IMR-90 (cell line): Measurements from ENCODE around the gene KAZALD1. TPM values are rescaled to one million over a fixed set of nuclear protein-coding genes. Genes with fewer than 3 reads are reported as not detected.

Experiments
- ATAC-seq: fragments of 200-7000 bp; cut with Tn5 transposase; 2 replicates; pipeline ENCODE4 v1.9.1; 2020; ENCODE audit warnings: low read depth, mild to moderate bottlenecking, moderate library complexity
- BruUV-seq: library from RNA; stranded (reverse); fragments of 400-500 nt; replicated peaks from 2 replicates; lab custom pipeline; 2021; lab: Mats Ljungman, UMichigan
- CTCF ChIA-PET: fragments of 300-600 bp; formaldehyde crosslinking; extraction: SDS; loops from one replicate; lab custom pipeline; 2021; ENCODE audit warnings: antibody characterized with exemption; lab: Yijun Ruan, JAX
- POLR2A ChIA-PET: fragments of 300-600 bp; sonication (Branson Sonifier 250); formaldehyde crosslinking; loops from one replicate; lab custom pipeline; 2022; ENCODE audit warnings: antibody characterized with exemption; ENCODE audit not compliant: unreplicated experiment; lab: Charles Lee
- DNase-seq: peaks from one replicate; pipeline ENCODE4 v3.0.0; 2013
- H2AFZ ChIP-seq: replicated peaks from 2 replicates; pipeline ENCODE3; 2013; ENCODE audit warnings: low read length, mild to moderate bottlenecking; ENCODE audit not compliant: poor library complexity
- H2AK5ac ChIP-seq: 2 replicates; pipeline ENCODE4 v1.6.1; 2013; ENCODE audit warnings: low read depth, low read length, inconsistent platforms
- H2AK9ac ChIP-seq: replicated peaks from 2 replicates; pipeline ENCODE3; 2013; ENCODE audit warnings: mild to moderate bottlenecking, low read depth, low read length, moderate library complexity; ENCODE audit not compliant: poor library complexity
- H2BK120ac ChIP-seq: 2 replicates; pipeline ENCODE4 v1.6.1; 2013; ENCODE audit warnings: low read depth, low read length, inconsistent platforms
- H2BK15ac ChIP-seq: 3 replicates; pipeline ENCODE4 v1.6.1; 2013; ENCODE audit warnings: low read depth, low read length, inconsistent platforms
- H2BK20ac ChIP-seq: 2 replicates; pipeline ENCODE4 v1.6.1; 2013; ENCODE audit warnings: low read depth, mild to moderate bottlenecking, inconsistent platforms, low read length, moderate library complexity
- H2BK5ac ChIP-seq: 2 replicates; pipeline ENCODE4 v1.6.1; 2013; ENCODE audit warnings: mild to moderate bottlenecking, low read depth, low read length, inconsistent platforms; ENCODE audit not compliant: poor library complexity, severe bottlenecking
- H3K14ac ChIP-seq: replicated peaks from 2 replicates; pipeline ENCODE4 v1.6.1; 2013; ENCODE audit warnings: low read depth, low read length, inconsistent platforms
- H3K18ac ChIP-seq: 2 replicates; pipeline ENCODE4 v1.6.1; 2013; ENCODE audit warnings: low read depth, low read length, control low read depth
- H3K23ac ChIP-seq: 2 replicates; pipeline ENCODE4 v1.6.1; 2013; ENCODE audit warnings: low read depth, low read length, inconsistent platforms
- H3K27ac ChIP-seq: 2 replicates; pipeline ENCODE4 v1.5.1; 2013; ENCODE audit warnings: mild to moderate bottlenecking, control low read depth, low read length; ENCODE audit not compliant: insufficient read depth
- H3K27me3 ChIP-seq: 2 replicates; pipeline ENCODE4 v1.6.1; 2013; ENCODE audit warnings: low read length; ENCODE audit not compliant: control insufficient read depth, insufficient read depth
- H3K36me3 ChIP-seq: 2 replicates; pipeline ENCODE4 v1.6.1; 2013; ENCODE audit warnings: low read length, mixed read lengths; ENCODE audit not compliant: control insufficient read depth, insufficient read depth
- H3K4ac ChIP-seq: 2 replicates; pipeline ENCODE4 v1.6.1; 2013; ENCODE audit warnings: low read depth, low read length, inconsistent platforms
- H3K4me1 ChIP-seq: 2 replicates; pipeline ENCODE4 v1.6.1; 2013; ENCODE audit warnings: low read length, mixed read lengths; ENCODE audit not compliant: control insufficient read depth, insufficient read depth
- H3K4me2 ChIP-seq: 2 replicates; pipeline ENCODE4 v1.6.1; 2013; ENCODE audit warnings: low read depth, mild to moderate bottlenecking, control low read depth, low read length, moderate library complexity
- H3K4me3 ChIP-seq: 2 replicates; pipeline ENCODE4 v1.5.1; 2013; ENCODE audit warnings: low read depth, mild to moderate bottlenecking, control low read depth, low read length, moderate library complexity; ENCODE audit not compliant: insufficient read depth
- H3K56ac ChIP-seq: 2 replicates; pipeline ENCODE4 v1.6.1; 2013; ENCODE audit warnings: low read length, inconsistent platforms; ENCODE audit not compliant: insufficient read depth; ENCODE audit errors: extremely low read depth
- H3K79me1 ChIP-seq, 2 experiments: 2 replicates each; pipeline ENCODE4 v1.6.1; 2013; ENCODE audit warnings: low read length in 2 of 2, inconsistent platforms in 1 of 2, low read depth in 1 of 2
- H3K9ac ChIP-seq: 2 replicates; pipeline ENCODE4 v1.6.1; 2013; ENCODE audit warnings: low read depth, low read length, control low read depth
- H3K9me1 ChIP-seq: 2 replicates; pipeline ENCODE4 v1.6.1; 2013; ENCODE audit warnings: low read length, inconsistent platforms; ENCODE audit not compliant: insufficient read depth
- H3K9me3 ChIP-seq: 2 replicates; pipeline ENCODE4 v1.6.1; 2013; ENCODE audit warnings: low read length; ENCODE audit not compliant: control insufficient read depth, insufficient read depth
- H4K20me1 ChIP-seq: 2 replicates; pipeline ENCODE4 v1.6.1; 2013; ENCODE audit warnings: low read length, inconsistent platforms; ENCODE audit not compliant: insufficient read depth
- H4K5ac ChIP-seq: 2 replicates; pipeline ENCODE4 v1.6.1; 2013; ENCODE audit warnings: mild to moderate bottlenecking, low read depth, low read length, control low read depth
- H4K8ac ChIP-seq, 2 experiments: 2 replicates each; pipeline ENCODE4 v1.6.1; 2013; ENCODE audit warnings: low read depth in 2 of 2, low read length in 2 of 2, control low read depth in 1 of 2, inconsistent platforms in 1 of 2
- H4K91ac ChIP-seq: 2 replicates; pipeline ENCODE4 v1.6.1; 2013; ENCODE audit warnings: low read depth, low read length, inconsistent platforms; ENCODE audit not compliant: insufficient read depth
- BHLHE40 ChIP-seq: fragments of 150-350 bp; IDR thresholded peaks from 2 replicates; pipeline ENCODE4 v1.6.1; 2016; ENCODE audit warnings: mild to moderate bottlenecking, low read depth, low read length
- CHD1 ChIP-seq: IDR thresholded peaks from 2 replicates; pipeline ENCODE4 v1.6.1; 2012; ENCODE audit warnings: low read depth, low read length, improper control_type of control experiment
- MAFK ChIP-seq: IDR thresholded peaks from 2 replicates; pipeline ENCODE4 v1.6.1; 2012; ENCODE audit warnings: low read depth, low read length, improper control_type of control experiment
- MAZ ChIP-seq: IDR thresholded peaks from 2 replicates; pipeline ENCODE4 v1.6.1; 2012; ENCODE audit warnings: low read depth, mild to moderate bottlenecking, low read length, improper control_type of control experiment, moderate library complexity, borderline replicate concordance
- NFE2L2 ChIP-seq: fragments of 150-350 bp; IDR thresholded peaks from 2 replicates; pipeline ENCODE4 v1.6.1; 2016; ENCODE audit warnings: low read depth, mild to moderate bottlenecking, low read length
- RFX5 ChIP-seq: IDR thresholded peaks from 2 replicates; pipeline ENCODE4 v1.8.0; 2012; ENCODE audit warnings: low read depth, mild to moderate bottlenecking, low read length, moderate library complexity
- WGBS, 2 experiments: methylation state at CpG; one replicate each; pipeline versions ENCODE4 v1.1.5 to v1.1.7; 2013; ENCODE audit warnings: missing lambda C conversion rate in 2 of 2; ENCODE audit not compliant: insufficient read length in 1 of 2; ENCODE audit errors: extremely low coverage in 2 of 2; 5-methylcytosine and 5-hydroxymethylcytosine counted together
- dilution Hi-C: fragments of 300-500 bp; cut with HindIII; formaldehyde crosslinking; loops from one replicate; pipeline ENCODE4 v1.14.3; 2018; ENCODE audit warnings: low sequenced_read_pairs; ENCODE audit not compliant: unreplicated experiment
- in situ Hi-C: fragments of 300-500 bp; cut with MboI; formaldehyde crosslinking; loops from 3 replicates; pipeline ENCODE4 v1.14.3; 2019; ENCODE audit warnings: low sequenced_read_pairs, inconsistent platforms, mixed read lengths
- intact Hi-C: fragments of 100-400 bp; cut with micrococcal nuclease; formaldehyde crosslinking; loops from 2 replicates; pipeline ENCODE4 v1.10.0; 2022
- polyA plus RNA-seq, 3 experiments: library from polyadenylated mRNA; depleted of rRNA; stranded (reverse); fragments of >200 nt; gene quantifications; 2 replicates each; pipeline ENCODE4 v1.2.3, GENCODE V29; 2012; ENCODE audit warnings: low replicate concordance in 1 of 3
- total RNA-seq: library from RNA; depleted of rRNA; stranded (reverse); fragments of >200 nt; gene quantifications from 2 replicates; pipeline ENCODE4 v1.2.3, GENCODE V29; 2012

Gene KAZALD1
- total and polyA plus RNA-seq, 2 of the 4 experiments (the other 2 are of a cell fraction), result 9.1 to 18.6 TPM

DNA sequence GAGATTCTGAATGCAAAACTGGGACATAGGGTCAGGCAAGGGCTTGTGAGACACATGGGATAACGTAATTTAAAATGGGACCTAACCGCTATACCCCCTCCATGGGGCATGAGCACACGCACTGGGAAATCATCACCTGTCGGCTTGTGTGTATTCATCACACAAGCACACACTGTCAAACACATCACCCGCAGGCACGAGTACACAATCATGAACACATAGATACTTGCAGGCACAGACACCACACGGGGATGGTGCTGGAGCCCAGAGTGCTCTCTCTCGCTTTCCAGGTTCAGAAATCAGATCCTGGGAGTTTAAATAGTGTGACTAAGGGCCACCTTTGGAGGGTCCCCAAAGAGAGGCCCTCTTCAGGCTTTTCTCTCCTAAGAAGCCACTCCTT lies 49.8 kb downstream of the KAZALD1 start:
- no peak overlapping the region for H2BK120ac ChIP-seq
- H3K4ac ChIP-seq, result no peak overlapping the region
- no peak overlapping the region for H3K23ac ChIP-seq
- H3K9me3 ChIP-seq, result no peaks in the 10 kb centered on the region
- ChIA-PET CTCF (no interaction called here), POLR2A (no interaction called here)
- no peak overlapping the region for H2AK5ac ChIP-seq
- no peaks in the 10 kb centered on the region for H3K79me1 ChIP-seq
- no peak overlapping the region for H3K27ac ChIP-seq
- H3K18ac ChIP-seq, result no peak overlapping the region
- TF ChIP-seq MAFK, result no peak
- no peak for TF ChIP-seq MAZ
- no peak for TF ChIP-seq RFX5
- no peak for TF ChIP-seq CHD1
- no peak for TF ChIP-seq NFE2L2
- TF ChIP-seq BHLHE40, result no peak
- no peak overlapping the region for H3K56ac ChIP-seq
- in situ Hi-C loops, result no loop called here
- H2AFZ ChIP-seq, result no peak overlapping the region
- H3K14ac ChIP-seq, result no peak overlapping the region
- H2AK9ac ChIP-seq, result no peak overlapping the region
- no peak overlapping the region for H2BK20ac ChIP-seq
- H4K20me1 ChIP-seq, result no peaks in the 10 kb centered on the region
- ATAC-seq, result no peak
- no peak overlapping the region for H4K5ac ChIP-seq
- no peaks in the 10 kb centered on the region for H3K4me1 ChIP-seq
- H2BK15ac ChIP-seq, result no peak overlapping the region
- H3K27me3 ChIP-seq, result peaks cover 72% of the 10 kb centered on the region
- WGBS, 2 experiments, result 58% methylated on average over 2 of the region's 8 CpGs; no CpG with 5 or more reads in 1 of the 2 experiments
- no TSS peak for BruUV-seq
- H2BK5ac ChIP-seq, result no peak overlapping the region
- dilution Hi-C loops, result no loop called here
- intact Hi-C loops, result no loop called here
- no peak overlapping the region for H4K91ac ChIP-seq
- no peak overlapping the region for H4K8ac ChIP-seq
- H3K4me3 ChIP-seq, result no peak overlapping the region
- H3K9me1 ChIP-seq, result no peaks in the 10 kb centered on the region
- DNase-seq, result no peak
- H3K36me3 ChIP-seq, result no peaks in the 10 kb centered on the region
- H3K9ac ChIP-seq, result no peak overlapping the region
- no peak overlapping the region for H3K4me2 ChIP-seq
